ENCODE results near the gene NOXO1.

The NOXO1 gene

DNA sequence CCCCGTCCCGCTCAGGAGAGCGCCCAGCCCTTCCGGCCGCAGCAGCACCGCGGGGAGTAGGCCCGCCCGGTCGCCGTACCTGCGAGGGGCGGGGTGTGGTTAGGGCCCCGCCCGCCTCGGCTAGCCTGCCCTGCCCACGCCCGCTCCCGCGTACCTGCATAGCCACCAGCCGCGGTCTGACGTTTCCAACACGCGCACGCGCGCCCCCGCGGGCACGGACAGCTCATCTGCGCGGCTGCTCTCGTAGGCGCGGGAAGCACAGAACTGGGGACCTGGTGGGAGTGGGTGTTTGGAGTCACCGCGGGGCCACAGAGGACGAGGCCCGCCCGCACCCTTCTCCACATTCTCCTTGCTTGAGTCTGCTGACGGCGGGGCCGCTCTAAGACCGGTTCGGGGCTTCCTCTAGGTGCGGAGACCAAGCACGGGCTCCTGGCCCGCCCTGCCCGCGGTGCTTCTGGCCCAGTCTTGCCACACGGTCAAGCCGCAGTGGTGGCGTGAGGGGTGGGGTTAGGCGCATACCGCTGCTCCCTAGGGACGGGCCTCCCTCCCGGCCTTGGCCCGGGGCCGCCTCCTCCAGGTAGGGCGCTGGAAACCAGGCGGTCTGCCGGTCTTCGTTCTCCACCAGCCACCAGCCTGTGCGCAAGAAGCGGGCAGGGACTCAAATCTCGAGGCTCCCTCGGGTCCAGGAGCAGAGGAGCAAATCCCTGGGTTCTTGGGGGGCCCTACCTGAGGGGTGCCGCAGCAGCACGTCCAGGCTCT lies 1.8 kb downstream of the NOXO1 start:
- no peak for DNase-seq (ENCODE audit: low read depth)

DNA sequence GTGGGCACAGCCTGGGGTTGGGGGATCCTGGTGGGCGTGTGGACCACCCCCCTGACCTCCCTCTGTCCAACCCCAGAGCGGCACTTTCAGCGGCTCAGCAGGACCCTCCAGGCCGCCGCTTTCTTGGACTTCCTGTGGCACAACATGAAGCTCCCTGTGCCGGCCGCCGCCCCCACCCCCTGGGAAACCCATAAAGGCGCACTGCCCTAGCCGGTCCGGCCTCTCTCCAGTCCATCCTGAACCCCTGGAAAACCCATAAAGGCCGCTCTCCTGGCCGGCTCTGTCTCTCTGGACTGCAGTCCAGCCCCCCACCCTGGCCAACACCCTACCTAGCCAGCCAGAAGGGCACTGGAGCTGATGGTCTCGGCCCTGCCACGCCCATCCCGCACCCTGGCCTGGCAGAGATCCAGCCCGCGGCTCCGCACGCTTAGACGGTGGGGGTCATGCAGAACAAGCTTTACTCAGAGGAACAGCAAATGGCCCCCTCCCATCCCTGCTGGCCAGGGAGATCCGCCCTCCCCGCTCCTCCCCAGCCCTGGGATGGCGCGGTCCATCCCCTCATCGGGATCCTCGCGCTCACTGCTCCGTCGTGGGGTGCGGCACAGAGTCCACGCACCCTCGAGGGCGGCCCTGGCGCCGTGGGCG lies 2.7 kb downstream of the NOXO1 start:
- DNase-seq (ENCODE audit: low read depth), result no peak

DNA sequence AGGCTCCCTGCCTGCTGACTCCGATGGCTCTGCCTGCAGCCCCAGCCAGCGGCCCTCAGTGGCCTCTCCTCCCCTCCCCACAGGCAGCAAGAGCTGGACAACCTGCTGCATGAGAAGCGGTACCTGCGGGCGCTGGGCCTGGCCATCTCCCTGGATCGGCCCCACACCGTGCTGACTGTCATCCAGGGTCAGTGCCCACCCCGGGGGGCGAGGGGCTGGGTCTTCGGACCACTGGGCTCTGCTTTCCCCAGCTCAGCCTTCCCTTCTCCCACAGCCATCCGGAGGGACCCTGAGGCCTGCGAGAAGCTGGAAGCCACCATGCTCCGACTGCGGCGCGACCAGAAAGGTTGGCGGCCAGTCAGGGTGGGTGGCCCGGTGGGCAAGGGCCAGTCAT lies 3.4 kb downstream of the NOXO1 start:
- no peak for DNase-seq (ENCODE audit: low read depth)

DNA sequence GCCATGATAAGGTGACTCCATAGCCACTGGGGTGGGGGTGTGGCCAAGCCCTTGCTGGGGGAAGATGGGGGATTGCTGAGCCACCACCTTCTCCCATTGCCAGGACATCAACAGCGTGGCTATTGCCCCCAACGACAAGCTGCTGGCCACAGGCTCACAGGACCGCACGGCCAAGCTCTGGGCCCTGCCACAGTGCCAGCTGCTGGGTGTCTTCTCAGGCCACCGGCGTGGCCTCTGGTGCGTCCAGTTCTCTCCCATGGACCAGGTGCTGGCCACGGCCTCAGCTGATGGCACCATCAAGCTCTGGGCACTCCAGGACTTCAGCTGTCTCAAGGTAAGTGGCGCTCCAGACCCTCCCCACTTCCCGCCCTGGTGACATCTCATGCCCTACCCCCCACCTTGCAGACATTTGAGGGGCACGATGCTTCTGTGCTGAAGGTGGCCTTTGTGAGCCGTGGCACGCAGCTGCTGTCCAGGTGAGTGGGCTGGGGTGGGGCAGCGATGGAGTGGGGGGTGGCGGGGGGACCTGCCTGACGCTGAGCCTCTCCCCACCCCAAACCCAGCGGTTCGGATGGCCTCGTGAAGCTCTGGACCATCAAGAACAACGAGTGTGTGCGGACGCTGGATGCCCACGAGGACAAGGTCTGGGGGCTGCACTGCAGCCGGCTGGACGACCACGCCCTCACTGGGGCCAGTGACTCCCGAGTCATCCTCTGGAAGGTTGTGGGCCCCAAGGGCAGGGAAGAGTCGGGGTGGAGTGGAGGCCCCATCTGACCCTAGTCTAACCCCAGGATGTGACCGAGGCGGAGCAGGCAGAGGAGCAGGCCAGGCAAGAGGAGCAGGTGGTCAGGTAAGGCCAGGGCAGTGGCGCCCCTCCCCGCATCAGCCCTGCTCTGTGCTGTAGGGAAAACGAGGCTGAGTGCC lies 4.1 kb downstream of the NOXO1 start:
- no peak for DNase-seq (ENCODE audit: low read depth)

DNA sequence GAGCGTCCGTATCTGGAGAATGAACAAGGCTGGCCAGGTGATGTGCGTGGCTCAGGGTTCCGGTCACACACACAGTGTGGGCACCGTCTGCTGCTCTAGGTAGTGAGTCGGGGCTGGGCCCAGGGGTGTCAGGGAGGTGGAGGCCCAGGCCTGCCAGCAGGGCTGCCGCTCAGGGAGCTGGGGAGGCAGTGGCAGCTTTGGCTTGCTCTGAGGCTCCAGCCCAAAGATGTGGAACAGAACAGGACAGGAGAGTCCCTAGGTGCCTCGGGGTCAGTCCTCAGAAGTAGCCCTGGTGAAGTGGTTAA lies 5.1 kb downstream of the NOXO1 start:
- DNase-seq (ENCODE audit: low read depth), result no peak

DNA sequence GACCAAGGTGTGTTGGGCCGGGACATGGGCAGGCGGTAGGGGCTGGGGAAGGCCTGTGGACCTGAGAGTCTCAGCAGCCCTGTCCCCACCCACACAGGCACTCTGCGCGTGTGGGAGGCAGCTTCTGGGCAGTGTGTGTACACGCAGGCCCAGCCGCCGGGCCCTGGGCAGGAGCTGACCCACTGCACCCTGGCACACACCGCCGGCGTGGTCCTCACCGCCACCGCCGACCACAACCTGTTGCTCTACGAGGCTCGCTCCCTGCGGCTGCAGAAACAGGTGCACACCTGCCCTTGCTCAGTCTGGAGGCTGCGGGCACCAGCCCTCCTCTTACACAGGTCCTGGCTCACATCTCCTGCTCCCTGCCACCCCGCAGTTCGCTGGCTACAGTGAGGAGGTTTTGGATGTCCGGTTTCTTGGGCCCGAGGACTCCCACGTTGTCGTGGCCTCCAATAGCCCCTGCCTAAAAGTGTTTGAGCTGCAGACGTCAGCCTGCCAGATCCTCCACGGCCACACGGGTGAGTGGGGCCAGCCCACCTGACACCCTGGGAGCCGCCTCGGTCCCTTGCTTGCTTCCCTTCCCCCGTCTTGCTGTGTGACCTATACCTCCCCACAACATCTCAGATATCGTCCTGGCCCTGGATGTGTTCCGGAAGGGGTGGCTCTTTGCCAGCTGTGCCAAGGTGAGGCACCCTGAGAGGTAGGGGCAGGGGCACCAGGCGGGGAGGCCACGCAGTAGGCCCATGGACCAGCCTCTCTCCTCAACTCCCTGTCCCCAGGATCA lies 5.6 kb downstream of the NOXO1 start:
- DNase-seq (ENCODE audit: low read depth), result no peak

DNA sequence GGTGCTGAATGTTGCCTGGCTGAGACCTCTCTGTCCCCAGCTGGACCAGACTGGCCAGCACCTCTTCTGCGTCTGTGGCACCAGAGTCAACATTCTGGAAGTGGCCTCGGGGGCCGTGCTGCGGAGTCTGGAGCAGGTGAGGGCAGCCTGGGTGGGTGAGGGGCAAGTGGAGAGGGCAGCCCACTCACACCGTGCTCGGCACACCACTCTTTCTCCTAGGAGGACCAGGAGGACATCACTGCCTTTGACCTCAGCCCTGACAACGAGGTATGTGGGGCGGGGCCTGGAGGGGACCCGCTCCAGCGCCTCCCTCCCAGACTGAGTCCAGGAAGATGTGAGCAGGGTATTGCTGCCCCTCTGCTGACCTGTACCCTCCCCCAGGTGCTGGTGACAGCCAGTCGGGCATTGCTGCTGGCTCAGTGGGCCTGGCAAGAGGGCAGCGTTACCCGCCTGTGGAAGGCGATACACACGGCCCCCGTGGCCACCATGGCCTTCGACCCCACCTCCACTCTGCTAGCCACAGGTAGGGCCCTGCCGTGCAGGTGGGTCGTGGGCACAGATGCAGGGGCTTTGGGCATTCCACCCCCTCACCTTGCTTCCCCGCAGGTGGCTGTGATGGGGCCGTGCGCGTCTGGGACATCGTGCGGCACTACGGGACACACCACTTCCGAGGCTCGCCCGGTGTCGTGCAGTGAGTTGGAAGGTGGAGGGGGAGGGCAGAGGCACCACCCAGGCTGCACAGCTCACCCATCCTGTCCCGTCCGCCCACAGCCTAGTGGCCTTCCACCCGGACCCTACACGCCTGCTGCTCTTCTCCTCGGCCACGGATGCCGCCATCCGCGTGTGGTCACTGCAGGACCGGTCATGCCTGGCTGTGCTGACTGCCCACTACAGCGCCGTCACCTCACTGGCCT lies 6.9 kb downstream of the NOXO1 start:
- DNase-seq (ENCODE audit: low read depth), result no peak

DNA sequence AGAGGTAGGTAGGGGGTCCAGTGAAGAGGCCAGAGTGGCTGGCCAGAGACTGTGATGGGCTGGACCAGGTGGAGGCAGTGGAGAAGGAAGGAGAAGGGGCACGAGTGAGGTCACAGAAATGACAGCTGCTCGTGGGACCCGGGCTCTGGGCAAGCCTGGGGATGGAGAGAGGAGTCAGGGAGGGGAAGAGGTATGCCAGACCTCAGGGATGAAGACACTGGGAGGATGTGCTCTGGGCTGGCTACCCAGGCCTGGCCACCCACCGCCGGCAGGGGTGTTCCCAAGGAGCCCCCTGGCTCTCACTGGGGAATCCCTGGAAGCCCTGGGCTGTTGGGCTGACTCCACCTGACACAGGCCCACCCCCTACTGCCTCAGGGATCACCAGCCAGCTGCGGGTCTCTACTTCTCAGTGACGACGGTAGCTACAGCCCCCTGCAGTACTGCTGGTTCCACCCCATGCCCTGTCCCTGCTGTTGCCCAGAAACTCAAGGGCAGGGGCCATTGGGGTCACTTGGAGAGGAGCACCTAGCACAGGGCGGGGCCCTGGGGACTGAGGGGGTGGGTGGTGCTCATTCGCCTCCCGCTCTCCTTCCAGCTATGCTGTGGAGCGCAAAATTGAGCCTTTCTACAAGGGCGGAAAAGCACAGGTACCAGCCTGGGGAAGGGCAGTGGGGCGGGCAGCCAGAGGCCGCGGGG lies 7.7 kb downstream of the NOXO1 start:
- no peak for DNase-seq (ENCODE audit: low read depth)

DNA sequence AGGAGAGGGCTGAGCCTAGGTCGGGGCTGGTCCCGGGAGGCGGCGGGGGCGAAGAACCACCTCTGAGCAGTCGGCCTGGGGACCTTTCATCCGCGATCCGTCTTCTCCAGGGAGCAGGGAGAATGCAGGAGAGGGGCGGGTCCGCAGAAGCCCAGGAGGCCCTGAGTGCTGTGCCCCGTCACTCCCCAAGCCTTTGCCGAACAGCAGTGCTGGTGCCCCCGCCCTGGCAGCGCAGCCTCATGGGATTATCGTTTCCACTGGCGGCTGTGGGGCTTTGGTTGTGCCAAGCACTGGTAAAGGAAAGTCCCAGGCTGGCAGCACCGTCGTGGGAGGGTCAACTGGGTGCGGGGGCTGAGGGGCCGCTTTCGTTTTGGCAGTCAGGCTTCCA lies 8.8 kb downstream of the NOXO1 start:
- no peak for DNase-seq (ENCODE audit: low read depth)

DNA sequence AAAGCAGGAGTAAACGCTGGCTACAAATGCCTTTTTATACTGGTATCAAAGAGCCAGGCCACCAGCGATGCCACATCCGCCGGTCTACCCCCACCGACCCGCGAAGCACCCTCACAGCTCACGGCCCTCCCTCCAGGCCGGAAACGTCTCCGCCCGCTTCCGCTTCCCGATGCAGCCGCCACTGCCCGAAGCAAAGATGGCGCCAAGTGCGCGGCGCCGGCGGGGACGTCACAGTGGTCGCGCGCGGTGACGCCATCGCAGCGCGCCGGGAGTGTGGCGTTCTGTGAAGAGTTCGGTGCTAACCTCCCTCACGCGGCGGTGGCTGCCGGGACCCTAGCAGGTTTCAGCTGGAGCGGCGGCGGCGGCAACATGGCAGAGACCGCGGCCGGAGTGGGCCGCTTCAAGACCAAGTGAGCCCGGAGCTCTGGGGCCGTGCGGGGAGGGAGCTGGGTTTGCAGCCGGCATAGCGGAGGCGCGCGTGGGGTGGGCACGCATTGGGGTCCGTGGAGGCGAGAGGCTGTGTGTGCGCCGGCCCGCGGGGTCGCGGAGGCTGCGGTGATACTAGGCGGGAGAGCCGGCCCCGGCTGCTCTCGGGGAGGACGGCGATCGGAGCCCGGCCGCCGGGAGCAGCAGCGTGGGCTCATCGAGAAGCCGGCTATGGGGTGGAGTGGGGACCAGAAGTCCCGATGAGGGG lies 9.3 kb downstream of the NOXO1 start, which contains the start of gene TBL3:
TSS of gene TBL3 (plus strand) at position 258 of the 694 bp plus-strand sequence. CDS start at position 370, 112 bp downstream.
- DNase-seq (ENCODE audit: low read depth), result peak; percentile 90

DNA sequence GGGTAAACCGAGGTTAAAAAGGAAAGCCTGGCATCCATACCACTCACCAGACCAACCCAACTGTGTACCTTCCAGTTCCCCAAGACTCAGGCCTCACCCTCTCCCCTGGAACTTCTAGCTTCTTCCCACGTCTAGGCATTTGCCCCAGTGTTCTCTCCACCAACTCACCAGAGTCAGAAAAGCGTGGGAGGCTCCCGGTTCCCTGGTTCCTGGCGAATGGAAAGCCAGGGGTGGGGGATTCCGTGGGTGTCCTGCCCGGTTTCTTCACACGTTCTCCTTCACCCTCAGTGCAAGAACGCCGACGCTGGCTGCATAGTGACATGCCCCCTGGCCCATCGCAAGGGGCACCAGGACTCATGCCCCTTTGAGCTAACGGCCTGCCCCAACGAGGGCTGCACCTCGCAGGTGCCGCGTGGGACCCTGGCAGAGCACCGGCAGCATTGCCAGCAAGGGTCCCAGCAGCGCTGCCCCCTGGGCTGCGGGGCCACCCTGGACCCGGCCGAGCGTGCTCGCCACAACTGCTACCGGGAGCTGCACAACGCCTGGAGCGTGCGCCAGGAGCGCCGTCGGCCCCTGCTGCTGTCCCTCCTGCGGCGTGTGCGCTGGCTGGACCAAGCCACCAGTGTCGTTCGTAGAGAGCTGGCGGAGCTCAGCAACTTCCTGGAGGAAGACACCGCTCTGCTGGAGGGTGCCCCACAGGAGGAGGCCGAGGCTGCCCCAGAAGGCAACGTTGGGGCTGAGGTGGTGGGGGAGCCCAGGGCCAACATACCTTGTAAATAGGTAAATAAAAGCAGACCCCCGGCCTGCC lies 12.9 kb downstream of the NOXO1 start:
- DNase-seq (ENCODE audit: low read depth), result no peak

DNA sequence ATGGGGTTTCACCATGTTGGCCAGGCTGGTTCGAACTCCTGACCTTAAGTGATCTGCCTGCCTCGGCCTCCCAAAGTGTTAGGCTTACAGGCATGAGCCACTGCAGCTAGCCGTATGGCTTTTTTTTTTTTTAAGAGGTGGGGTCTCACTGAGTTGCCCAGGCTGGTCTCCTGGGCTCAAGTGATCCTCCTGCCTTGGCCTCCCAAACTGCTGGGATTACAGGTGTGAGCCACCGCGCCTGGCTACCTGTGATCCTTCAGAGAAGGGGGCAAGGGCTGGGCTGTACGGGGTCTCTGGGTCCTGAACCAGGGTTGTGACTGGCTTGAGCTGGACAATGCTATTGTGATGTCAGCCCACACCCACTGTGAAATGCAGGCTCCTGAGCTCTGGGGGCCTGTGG lies 14.8 kb downstream of the NOXO1 start, which contains the start of gene RNF151:
TSS of gene RNF151 (plus strand) at position 397 of the 400 bp plus-strand sequence. CDS start 26 bp downstream, outside the sequence.
- no peak for DNase-seq (ENCODE audit: low read depth)

DNA sequence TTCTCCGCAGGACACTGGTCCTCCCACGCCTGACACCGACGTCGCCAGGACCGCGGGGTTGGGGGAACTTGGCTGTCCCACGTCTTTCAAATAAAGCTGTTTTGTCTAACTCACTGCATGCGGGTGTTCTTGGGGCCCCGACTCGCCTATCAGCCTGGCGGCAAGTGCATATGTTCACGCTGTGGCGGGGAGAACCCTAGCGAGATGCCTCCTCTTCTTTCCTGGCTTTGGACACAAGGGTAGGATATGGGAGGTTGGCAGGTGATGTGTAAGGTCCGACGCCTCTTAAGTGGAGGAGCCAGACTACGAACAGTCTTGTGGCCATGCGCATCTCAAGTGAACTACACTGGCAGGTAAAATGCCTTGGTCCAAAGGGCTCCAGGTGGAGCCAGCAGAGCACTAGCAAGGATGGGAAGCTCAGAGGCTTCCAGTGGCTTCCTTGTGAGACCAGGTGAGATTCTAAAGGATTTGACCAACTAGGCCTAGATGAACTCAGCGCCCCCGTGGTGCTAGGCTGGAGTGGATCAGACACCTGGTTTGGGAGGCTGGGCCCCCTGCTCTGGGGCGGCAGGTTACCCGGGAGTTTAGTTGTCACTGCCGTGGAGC lies 15.8 kb downstream of the NOXO1 start:
- DNase-seq (ENCODE audit: low read depth), result no peak

DNA sequence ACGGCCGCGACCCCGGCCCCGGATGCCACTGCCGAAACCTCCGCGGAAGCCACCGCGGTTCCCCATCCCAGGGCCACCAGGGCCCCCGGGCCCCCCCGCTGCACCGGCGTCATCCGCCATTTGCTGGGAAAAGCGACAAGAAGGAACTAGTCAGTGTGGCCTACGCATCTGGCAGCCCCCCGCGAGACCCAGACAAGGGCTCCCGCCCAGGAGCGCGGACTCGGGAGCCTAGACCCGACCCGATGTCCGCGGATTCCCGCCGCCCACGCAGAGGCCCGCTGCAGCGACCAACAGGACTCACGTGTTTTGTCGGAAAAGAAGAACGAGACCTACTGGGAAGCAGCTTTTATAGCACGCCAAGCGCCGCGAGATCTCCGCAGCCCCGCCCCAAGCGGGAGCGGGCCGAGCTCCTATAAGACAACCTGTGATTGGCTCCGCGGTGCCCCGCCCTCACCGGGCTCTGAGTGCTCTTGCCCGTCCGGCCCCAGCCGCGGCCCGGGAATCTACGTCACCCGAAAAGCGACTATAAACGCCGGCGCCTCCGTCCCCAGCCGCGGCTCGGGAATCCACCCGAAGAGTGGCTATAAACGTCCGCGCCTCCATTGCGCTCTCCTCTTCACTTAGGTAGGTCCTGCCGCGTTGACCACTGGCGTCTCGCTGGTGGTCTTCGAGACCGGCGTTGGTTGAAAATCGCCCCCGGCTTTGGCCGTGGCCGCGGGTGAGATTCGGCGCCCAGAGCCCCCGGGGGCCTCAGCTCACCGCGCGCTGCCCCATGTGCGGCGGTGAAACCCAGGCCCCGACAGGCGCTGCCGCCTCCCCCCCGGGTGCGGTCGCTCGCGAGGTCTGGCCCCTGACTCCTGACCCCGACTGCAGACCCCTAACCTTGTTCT lies 16.5 kb downstream of the NOXO1 start, which contains the start of gene RPS2:
TSS of gene RPS2 (minus strand) at position 321 of the 890 bp plus-strand sequence. CDS start at position 120, 201 bp downstream.
- DNase-seq (ENCODE audit: low read depth), result peak; percentile 93

DNA sequence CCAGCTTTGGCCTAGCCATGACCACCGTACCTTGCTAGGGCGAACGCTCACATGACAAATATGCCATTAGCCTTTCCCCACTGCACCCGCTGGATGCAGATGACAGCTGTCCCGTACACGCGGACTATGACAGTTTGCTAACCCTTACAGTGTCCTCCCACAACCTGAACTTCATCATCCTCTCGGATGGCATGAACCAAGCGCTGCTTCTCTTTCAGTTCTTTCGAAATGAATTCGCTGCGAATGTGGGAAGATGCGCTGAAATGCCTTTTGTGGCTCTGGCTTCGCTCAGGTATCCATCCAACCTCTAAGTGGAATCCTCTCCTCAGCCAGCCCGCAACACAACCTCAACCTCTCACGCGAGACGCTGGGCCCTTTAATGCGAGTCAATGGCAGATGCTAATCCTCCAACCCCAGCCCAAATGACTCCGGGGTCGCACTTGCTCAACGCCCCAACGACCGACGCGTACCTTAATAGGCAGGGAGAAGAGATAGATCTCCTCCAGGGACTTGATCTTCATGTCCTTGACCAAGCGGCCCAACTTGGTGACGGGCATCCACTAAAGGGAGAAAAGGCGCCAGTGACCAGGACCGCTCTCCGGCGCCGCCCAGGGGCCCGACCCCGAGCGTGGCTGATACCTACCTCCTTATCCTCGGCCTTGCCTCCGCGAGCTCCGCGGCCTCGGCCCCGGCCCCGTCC lies 17.3 kb downstream of the NOXO1 start:
- DNase-seq (ENCODE audit: low read depth), result no peak

Data from stimulated activated CD8-positive, alpha-beta memory T cell treated with anti-CD3 and anti-CD28 coated beads, Interleukin-15, amount 100 ng/mL, for 1 hour (primary cell).